ENCODE results near the gene JARID2.

The JARID2 gene

GRCh38 chr6:15245361-15246216, at the start of gene JARID2:
Gene JARID2 (plus strand): TSS chr6:15246069. CDS start chr6:15246540, 471 bp downstream.
- DNase-seq: peak; percentile 91

- DNase-seq: no peak
Observed at GRCh38 chr6:15200087-15200486, 45.8 kb upstream of the JARID2 start.

- no peak for DNase-seq
Observed at GRCh38 chr6:15205321-15205720, 40.5 kb upstream of the JARID2 start.

- DNase-seq: no peak
Observed at GRCh38 chr6:15206887-15207286, 39.0 kb upstream of the JARID2 start.

- no peak for DNase-seq
Observed at GRCh38 chr6:15207923-15208322, 37.9 kb upstream of the JARID2 start.

GRCh38 chr6:15213838-15214400, 31.9 kb upstream of the JARID2 start:
- DNase-seq: no peak

GRCh38 chr6:15218401-15218800, 27.5 kb upstream of the JARID2 start:
- DNase-seq: no peak

GRCh38 chr6:15220062-15220461, 25.8 kb upstream of the JARID2 start:
- DNase-seq: no peak

- DNase-seq: no peak
Observed at GRCh38 chr6:15227827-15228318, 18.0 kb upstream of the JARID2 start.

- no peak for DNase-seq
Observed at GRCh38 chr6:15230827-15231226, 15.0 kb upstream of the JARID2 start.

- DNase-seq: no peak
Observed at GRCh38 chr6:15232836-15233510, 12.9 kb upstream of the JARID2 start.

GRCh38 chr6:15234068-15234758, 11.7 kb upstream of the JARID2 start:
- DNase-seq: no peak

GRCh38 chr6:15239616-15240364, 6.1 kb upstream of the JARID2 start:
- no peak for DNase-seq

- no peak for DNase-seq
Observed at GRCh38 chr6:15242503-15242902, 3.4 kb upstream of the JARID2 start.

- DNase-seq: no peak
Observed at GRCh38 chr6:15242937-15243614, 2.8 kb upstream of the JARID2 start.

- no peak for DNase-seq
Observed at GRCh38 chr6:15243910-15244619, 1.8 kb upstream of the JARID2 start.

GRCh38 chr6:15244620-15245360, 1.1 kb upstream of the JARID2 start:
- peak; percentile 54 for DNase-seq

- no peak for DNase-seq
Observed at GRCh38 chr6:15246217-15246665, 372 bp downstream of the JARID2 start.

- DNase-seq: no peak
Observed at GRCh38 chr6:15246666-15247499, 1.0 kb downstream of the JARID2 start.

All from amniotic stem cell (primary cell).